AG10803 (cell line): Measurements from ENCODE around the gene HNRNPUL1.
"Not testable (repeated sequence)": the region's sequence is repeated elsewhere in the genome, so short reads cannot be mapped to it uniquely, and the experiment has no call there.

Experiments
- DNase-seq: peaks from one replicate; pipeline ENCODE4 v3.0.0; 2010; ENCODE audit warnings: low read depth
- H3K4me3 ChIP-seq: 2 replicates; pipeline ENCODE4 v1.5.1; 2011; ENCODE audit warnings: mild to moderate bottlenecking, low read length, control low read depth
- CTCF ChIP-seq: conservative IDR thresholded peaks from 2 replicates; pipeline ENCODE4 v1.5.1; 2011; ENCODE audit warnings: mild to moderate bottlenecking, low read length, control low read depth, inconsistent platforms

Gene HNRNPUL1

GRCh38 chr19:41278478-41278877 is 14.3 kb downstream of the HNRNPUL1 start:
- DNase-seq, result no peak
- H3K4me3 ChIP-seq, result no peak overlapping the region
- no peak for TF ChIP-seq CTCF

GRCh38 chr19:41288673-41289530 is 24.7 kb downstream of the HNRNPUL1 start:
- no peak for TF ChIP-seq CTCF
- DNase-seq, result no peak
- no peak overlapping the region for H3K4me3 ChIP-seq

- DNase-seq, H3K4me3 ChIP-seq: not testable (repeated sequence)
Observed at GRCh38 chr19:41289814-41290213, 25.6 kb downstream of the HNRNPUL1 start.

GRCh38 chr19:41294393-41294792 is 30.2 kb downstream of the HNRNPUL1 start:
- no peak for TF ChIP-seq CTCF

GRCh38 chr19:41295499-41295898 is 31.3 kb downstream of the HNRNPUL1 start:
- no peak for DNase-seq
- TF ChIP-seq CTCF, result no peak

More at GRCh38 chr19:41294393-41294792, 30.2 kb downstream of the HNRNPUL1 start:
- DNase-seq, result no peak
- H3K4me3 ChIP-seq, result no peak overlapping the region

GRCh38 chr19:41296433-41296871 is 32.3 kb downstream of the HNRNPUL1 start:
- DNase-seq, result no peak
- no peak for TF ChIP-seq CTCF

More at GRCh38 chr19:41295499-41295898, 31.3 kb downstream of the HNRNPUL1 start:
- H3K4me3 ChIP-seq, result no peak overlapping the region

GRCh38 chr19:41297628-41298347 is 33.6 kb downstream of the HNRNPUL1 start:
- no peak overlapping the region for H3K4me3 ChIP-seq
- DNase-seq, result no peak
- TF ChIP-seq CTCF, result no peak

More at GRCh38 chr19:41296433-41296871, 32.3 kb downstream of the HNRNPUL1 start:
- H3K4me3 ChIP-seq, result no peak overlapping the region
